ENCODE measurements around the gene TRIP12. TPM values are rescaled to one million over a fixed set of nuclear protein-coding genes. Genes with fewer than 3 reads are reported as not detected.
"Not testable (repeated sequence)": the region's sequence is repeated elsewhere in the genome, so short reads cannot be mapped to it uniquely, and the experiment has no call there.

Gene TRIP12
- total RNA-seq, 2 experiments from 2014 or later, result 232 to 296 TPM

DNA sequence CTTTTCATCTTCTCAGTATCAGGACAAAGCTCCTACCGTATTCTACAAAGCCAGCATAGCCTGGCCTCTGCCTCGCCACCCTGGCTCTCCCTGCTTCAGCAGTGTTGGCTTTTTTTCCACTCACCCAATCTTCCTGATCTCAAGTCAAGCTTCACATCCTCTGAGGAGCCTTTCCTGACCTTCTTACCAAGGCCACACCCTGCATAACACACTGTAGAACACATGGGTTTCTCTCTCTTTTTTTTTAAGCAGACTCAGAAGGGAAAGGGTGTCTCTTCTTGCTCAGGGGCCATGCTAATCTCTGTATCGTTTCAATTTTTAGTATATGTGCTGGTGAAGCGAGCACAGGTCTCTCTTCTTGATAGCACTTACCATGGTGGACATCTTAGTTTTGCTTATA lies 15.7 kb upstream of the TRIP12 start:
- no peak overlapping the region for H3K27ac Mint-ChIP-seq

DNA sequence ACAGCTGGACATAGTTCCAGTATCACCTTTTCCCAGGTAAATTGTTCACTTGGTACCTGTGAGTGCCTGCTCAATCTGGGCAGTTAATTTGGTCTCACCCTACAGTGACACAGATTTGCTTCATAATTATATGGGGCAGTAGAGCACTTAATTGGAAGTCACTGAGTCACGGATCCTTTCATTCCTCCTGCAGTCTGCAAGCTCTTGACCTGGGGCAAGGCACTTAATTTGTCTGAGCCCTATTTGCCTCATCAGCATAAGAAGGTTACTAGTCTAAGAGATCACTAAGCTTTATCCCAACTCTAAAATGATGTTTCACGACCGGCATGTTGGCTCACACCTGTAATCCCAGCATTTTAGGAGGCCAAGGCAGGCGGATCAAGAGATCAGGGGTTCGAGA lies 9.4 kb upstream of the TRIP12 start:
- H3K27me3 Mint-ChIP-seq, result no peaks in the 10 kb centered on the region
- peaks cover 9% of the 10 kb centered on the region for H3K4me1 Mint-ChIP-seq
- H3K27ac Mint-ChIP-seq, result no peak overlapping the region
- POLR2A ChIA-PET, result no interaction called here
- H3K9me3 Mint-ChIP-seq, result peaks cover 3% of the 10 kb centered on the region
- no peak overlapping the region for H3K4me3 Mint-ChIP-seq
- CTCF ChIA-PET, result interaction anchor here (0.7 kb wide), 1 partner anchor 94 kb away, joined by 3 read pairs; no protein-coding TSS in a partner anchor
- no peaks in the 10 kb centered on the region for H3K36me3 Mint-ChIP-seq (ENCODE audit: low read depth)
- DNase-seq, result no peak

More for the DNA sequence above, 15.7 kb upstream of the TRIP12 start:
- ChIA-PET POLR2A (no interaction called here), CTCF (interaction anchor here (1.0 kb wide), 1 partner anchor 9 kb away, joined by 3 read pairs; no protein-coding TSS in a partner anchor)
- Mint-ChIP-seq H3K9me3 (peaks cover 5% of the 10 kb centered on the region), H3K4me1 (peaks cover 5% of the 10 kb centered on the region), H3K36me3 (ENCODE audit: low read depth) (no peaks in the 10 kb centered on the region), H3K27me3 (no peaks in the 10 kb centered on the region), H3K4me3 (no peak overlapping the region)
- DNase-seq, result no peak

DNA sequence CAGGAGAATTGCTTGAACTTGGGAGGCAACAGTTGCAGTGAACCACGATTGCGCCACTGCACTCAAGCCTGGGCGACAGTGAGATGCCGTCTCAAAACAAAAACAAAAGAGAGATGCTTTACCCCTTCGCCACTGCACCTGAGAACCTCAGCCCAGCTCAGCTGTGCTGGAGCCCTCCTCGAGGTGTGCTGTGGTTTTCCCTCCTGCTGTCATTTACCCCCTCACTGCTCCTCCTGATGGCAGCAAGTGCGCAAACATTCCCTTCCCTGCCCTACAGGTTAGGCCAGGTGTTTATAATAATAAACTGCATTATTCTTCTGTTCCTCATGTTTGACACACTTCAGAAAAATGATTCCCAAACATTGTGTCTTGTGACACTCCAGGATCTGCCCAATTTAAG lies 8.8 kb upstream of the TRIP12 start:
- Mint-ChIP-seq H3K27ac (no peak overlapping the region), H3K4me1 (peaks cover 10% of the 10 kb centered on the region), H3K4me3 (no peak overlapping the region), H3K36me3 (ENCODE audit: low read depth) (no peaks in the 10 kb centered on the region), H3K27me3 (no peaks in the 10 kb centered on the region), H3K9me3 (peaks cover 3% of the 10 kb centered on the region)
- POLR2A ChIA-PET, result no interaction called here
- CTCF ChIA-PET, result no interaction called here
- DNase-seq, result no peak

DNA sequence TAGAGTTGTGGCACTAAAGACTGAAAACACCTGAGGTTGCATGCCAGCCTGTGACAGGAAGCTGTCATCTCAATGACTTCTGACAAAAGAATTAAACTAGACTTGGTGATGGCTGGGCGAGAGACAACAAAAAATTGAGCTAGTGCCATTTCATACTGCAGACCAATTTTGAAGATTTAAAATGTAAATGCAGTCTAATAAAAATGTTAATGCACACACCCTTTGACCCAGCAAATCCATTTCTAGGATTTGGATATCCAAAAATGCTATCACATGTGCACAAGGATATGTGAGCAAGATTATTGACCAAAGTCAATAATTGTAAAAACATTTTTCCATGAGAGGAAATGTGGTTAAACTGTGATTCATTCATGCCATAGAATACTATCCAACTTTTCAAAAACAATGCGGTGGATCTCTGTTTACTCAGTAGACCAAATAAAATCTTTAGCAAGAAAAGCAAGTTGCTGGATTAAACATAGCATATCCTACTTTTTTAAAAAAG lies 6.1 kb upstream of the TRIP12 start:
- no peaks in the 10 kb centered on the region for H3K9me3 Mint-ChIP-seq
- no peak for DNase-seq
- no peak overlapping the region for H3K27ac Mint-ChIP-seq
- ChIA-PET CTCF (interaction anchor here (0.6 to 1.3 kb wide), 3 partner anchors 10 to 109 kb away, joined by 3 read pairs; no protein-coding TSS in a partner anchor), POLR2A (no interaction called here)
- no peak overlapping the region for H3K4me3 Mint-ChIP-seq
- H3K4me1 Mint-ChIP-seq, result peaks cover 24% of the 10 kb centered on the region
- no peaks in the 10 kb centered on the region for H3K36me3 Mint-ChIP-seq (ENCODE audit: low read depth)
- no peaks in the 10 kb centered on the region for H3K27me3 Mint-ChIP-seq

DNA sequence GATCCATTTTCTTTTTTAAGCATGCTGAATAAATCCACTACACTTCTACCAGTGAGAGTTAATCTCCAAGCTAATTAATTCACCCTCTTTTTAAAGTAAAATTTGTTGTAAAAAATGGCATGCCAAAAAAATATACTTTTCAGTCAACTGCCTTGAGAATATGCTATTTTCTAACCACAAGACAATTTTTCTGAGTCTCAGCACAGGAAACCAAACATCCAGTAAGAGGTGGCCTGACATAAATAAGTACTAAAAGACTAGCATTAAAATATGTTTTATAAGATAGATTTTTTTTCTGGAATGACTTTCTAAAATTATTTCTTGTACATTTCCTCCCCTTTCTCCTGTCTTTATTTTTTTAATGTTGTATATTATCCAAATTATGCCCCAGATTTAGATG lies 3.4 kb upstream of the TRIP12 start:
- CTCF ChIA-PET, result no interaction called here
- peaks cover 11% of the 10 kb centered on the region for H3K36me3 Mint-ChIP-seq (ENCODE audit: low read depth)
- H3K27ac Mint-ChIP-seq, result peak overlapping the region; percentile 25
- H3K9me3 Mint-ChIP-seq, result no peaks in the 10 kb centered on the region
- H3K4me1 Mint-ChIP-seq, result peaks cover 33% of the 10 kb centered on the region
- POLR2A ChIA-PET, result no interaction called here
- H3K4me3 Mint-ChIP-seq, result peak overlapping the region; percentile 7
- DNase-seq, result no peak
- H3K27me3 Mint-ChIP-seq, result no peaks in the 10 kb centered on the region

DNA sequence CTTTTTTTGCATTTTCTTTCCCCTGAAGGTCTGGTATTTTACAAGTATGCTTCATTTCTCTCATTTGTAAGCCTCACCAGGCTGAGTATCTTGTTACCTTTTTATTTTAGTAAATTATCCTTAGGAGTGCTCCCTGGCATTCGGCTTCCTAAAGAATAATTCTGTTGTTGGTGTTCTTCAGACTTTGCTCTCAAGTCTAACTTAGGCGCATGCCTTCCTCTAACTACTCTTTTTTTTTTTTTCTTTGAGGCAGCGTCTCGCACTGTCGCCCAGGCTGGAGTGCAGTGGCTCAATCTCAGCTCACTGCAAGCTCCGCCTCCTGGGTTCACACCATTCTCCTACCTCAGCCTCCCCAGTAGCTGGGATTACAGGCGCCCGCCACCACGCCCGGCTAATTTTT lies 2.7 kb upstream of the TRIP12 start:
- H3K4me3 Mint-ChIP-seq, H3K9me3 Mint-ChIP-seq, CTCF ChIA-PET, H3K27ac Mint-ChIP-seq, DNase-seq, POLR2A ChIA-PET, H3K27me3 Mint-ChIP-seq: not testable (repeated sequence)
- peaks cover 17% of the 10 kb centered on the region for H3K36me3 Mint-ChIP-seq (ENCODE audit: low read depth)
- peaks cover 39% of the 10 kb centered on the region for H3K4me1 Mint-ChIP-seq

DNA sequence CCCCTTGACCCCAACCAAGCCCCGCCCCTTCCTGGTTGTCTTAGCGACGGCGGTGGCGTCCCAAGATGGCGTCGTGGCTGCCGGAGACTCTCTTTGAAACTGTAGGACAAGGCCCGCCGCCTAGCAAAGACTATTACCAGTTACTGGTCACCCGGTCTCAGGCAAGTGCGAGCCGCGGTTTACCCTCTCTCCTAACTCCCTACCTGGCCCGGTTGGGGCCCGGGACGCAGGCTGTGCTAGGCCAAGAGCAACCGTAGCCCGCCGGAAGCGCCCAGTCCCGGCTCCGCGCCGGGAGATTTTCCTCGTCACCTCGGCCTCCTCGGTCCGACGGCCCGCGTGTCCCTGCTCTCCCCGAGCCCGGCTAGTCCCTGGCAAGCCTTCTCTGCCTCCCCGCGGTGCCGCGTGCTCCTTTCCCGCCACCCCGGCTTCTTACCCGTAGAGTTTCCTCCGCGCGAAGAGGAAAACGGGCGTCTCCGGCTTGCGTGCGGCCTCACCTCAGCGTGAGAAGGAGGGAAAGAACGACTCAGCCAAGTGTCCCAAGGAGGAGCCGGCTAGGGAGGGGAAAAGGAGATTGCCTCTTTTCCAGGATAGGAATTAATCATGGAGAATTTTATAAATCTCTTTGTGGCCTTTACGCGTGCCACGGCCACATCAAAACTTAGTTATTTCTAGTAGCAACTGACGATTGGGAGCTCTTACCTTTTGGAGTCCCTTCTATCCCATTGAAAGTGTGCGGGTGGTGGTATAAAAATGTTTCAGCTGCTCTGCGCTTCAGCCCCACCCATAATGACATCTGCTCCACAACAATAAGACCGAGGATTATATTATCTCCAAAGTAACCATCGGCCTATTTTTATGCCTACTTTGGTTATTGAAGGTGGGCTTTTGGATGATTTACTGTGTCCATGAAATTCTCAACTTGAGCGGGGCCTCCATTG lies 909 bp upstream of the TRIP12 start, which contains the start of gene FBXO36:
Gene FBXO36, plus strand, starts transcription at position 55 of the 938 bp plus-strand sequence. Its CDS starts 11 bp downstream, at position 66.
- H3K36me3 Mint-ChIP-seq (ENCODE audit: low read depth), result peaks cover 28% of the 10 kb centered on the region
- peaks cover 50% of the 10 kb centered on the region for H3K4me1 Mint-ChIP-seq
- H3K4me3 Mint-ChIP-seq, result peak within 1 kb of the TSS; percentile 99
- no peaks in the 10 kb centered on the region for H3K27me3 Mint-ChIP-seq
- POLR2A ChIA-PET, result no interaction called here
- peak; percentile 91 for DNase-seq
- peak within 1 kb of the TSS; percentile 98 for H3K27ac Mint-ChIP-seq
- H3K9me3 Mint-ChIP-seq, result no peaks in the 10 kb centered on the region
- CTCF ChIA-PET, result interaction anchor here (0.8 kb wide), 1 partner anchor 121 kb away, joined by 3 read pairs; no protein-coding TSS in a partner anchor

DNA sequence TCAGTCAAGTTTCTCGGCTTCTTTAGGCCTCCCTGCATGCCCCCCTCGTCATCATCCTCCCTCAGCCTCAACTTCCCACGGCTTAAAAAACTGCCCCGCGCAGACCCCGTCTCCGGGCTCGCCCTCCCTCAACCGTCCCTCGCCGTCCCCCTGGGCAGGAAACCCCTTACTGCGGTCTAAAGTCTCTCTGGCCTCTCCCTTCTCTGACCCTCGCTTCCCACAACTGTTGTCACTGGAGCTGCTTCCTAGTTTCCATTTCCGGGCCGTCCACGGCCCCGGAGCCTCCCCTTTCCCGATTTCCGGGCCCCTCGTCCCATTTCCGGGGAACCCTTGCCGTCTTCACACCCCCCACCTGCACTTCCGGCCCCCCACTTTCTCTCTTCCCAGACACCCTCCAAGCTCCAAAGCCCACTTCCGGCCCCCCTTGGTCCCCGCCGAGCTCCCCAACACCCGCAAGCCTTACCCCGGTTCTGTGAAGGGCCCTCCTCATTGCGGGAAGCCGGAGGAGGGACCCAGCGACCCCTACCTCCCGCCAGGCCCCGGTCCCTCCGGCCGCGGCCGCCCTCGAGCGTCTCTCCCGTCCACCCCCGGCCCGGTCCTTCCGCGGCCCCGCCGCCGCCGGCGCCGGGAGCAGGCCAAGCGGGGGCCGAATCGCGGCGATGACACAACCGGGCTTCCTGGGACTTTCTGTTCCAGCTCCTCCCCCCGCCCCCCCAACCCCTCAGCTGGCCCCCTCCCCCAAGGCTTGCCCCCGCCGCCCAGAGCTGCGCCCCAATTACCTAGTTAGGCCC lies 513 bp downstream of the TRIP12 start:
- DNase-seq, result peak; percentile 68
- Mint-ChIP-seq H3K36me3 (ENCODE audit: low read depth) (peaks cover 37% of the 10 kb centered on the region), H3K4me3 (peak overlapping the region; percentile 99), H3K27me3 (no peaks in the 10 kb centered on the region), H3K27ac (peak overlapping the region; percentile 98), H3K4me1 (peaks cover 51% of the 10 kb centered on the region), H3K9me3 (no peaks in the 10 kb centered on the region)
- ChIA-PET CTCF (interaction anchor here (0.6 to 1.1 kb wide), 4 partner anchors 10 to 695 kb away, joined by 3 to 7 read pairs (median 3); no protein-coding TSS in a partner anchor), POLR2A (interaction anchor here (0.6 kb wide), 1 partner anchor 151 kb away, joined by 3 read pairs; no protein-coding TSS in a partner anchor)

DNA sequence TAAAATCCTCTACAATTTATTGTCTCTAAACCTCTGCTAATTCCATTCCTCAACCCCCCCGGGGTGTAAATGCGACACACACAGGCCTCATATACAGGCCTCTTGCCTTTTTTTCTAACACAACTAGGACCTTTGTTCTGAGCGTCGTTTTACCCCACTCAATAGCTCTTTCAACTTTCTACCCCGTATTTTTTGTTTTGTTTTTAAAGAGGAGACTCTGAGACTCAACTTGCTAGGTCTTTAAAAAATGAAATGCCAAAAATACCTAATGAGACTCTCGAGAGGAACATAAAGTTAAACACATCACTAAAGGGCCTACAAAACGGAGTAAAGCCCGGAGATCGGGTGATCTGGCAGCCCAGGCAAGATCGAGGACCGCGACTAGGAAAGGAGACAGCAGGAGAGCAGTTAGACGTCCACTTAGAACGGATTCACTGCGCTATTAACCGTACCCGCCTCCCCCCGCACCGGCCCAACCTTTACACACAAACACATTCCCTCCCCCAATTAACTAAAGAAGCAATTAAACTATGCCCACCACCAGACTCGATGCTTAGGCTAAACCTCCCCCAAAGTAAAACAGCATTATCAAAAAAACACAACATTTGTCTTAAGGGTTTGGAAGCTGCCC lies 1.7 kb downstream of the TRIP12 start:
- POLR2A ChIA-PET, result no interaction called here
- H3K9me3 Mint-ChIP-seq, result no peaks in the 10 kb centered on the region
- CTCF ChIA-PET, result interaction anchor here (0.9 kb wide), 1 partner anchor 24 kb away, joined by 3 read pairs; no protein-coding TSS in a partner anchor
- H3K36me3 Mint-ChIP-seq (ENCODE audit: low read depth), result peaks cover 43% of the 10 kb centered on the region
- H3K4me1 Mint-ChIP-seq, result peaks cover 50% of the 10 kb centered on the region
- DNase-seq, result peak; percentile 31
- H3K27me3 Mint-ChIP-seq, result no peaks in the 10 kb centered on the region
- H3K4me3 Mint-ChIP-seq, result peak overlapping the region; percentile 99
- H3K27ac Mint-ChIP-seq, result peak overlapping the region; percentile 98

DNA sequence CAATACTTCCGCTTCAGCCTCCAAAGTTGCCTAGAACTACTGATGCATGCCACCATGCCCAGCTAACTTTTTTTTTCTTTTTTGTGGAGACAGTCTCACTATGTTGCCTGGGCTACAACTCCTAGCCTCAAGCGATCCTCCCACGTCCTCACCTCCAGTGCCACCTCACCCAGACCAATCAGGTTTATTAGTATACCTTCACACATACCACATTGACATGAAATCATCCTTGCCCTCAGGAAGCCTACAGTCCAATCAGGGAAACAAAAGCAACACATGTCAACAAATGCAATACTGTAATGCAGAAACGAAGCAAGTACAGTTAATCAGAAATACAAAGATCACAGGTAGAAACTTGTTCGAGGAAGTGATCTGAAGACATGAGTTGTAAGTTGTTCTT lies 4.0 kb downstream of the TRIP12 start:
- no peaks in the 10 kb centered on the region for H3K9me3 Mint-ChIP-seq
- H3K27ac Mint-ChIP-seq, result no peak overlapping the region
- H3K4me3 Mint-ChIP-seq, result no peak overlapping the region
- no peaks in the 10 kb centered on the region for H3K27me3 Mint-ChIP-seq
- peaks cover 54% of the 10 kb centered on the region for H3K4me1 Mint-ChIP-seq
- ChIA-PET CTCF (no interaction called here), POLR2A (no interaction called here)
- no peak for DNase-seq
- H3K36me3 Mint-ChIP-seq (ENCODE audit: low read depth), result peaks cover 53% of the 10 kb centered on the region

DNA sequence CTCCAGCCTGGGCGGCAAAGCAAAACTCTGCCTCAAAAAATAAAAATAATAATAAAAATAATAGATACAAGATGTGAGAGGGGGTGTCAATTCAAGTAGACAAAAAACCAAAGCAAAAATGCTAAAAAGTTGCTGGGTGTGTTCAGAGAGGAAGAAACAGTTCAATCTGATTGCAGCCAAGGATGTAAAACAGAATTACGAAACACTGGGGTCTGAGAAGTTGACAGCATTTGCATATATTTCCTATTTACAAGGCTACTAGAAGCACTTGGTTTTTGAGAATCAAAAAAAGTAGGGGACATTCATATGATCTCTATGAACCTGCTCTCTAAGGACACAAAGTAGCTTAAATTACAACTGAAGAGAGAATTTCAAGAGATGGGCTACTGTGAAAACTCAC lies 7.6 kb downstream of the TRIP12 start:
- CTCF ChIA-PET, result interaction anchor here (1.2 kb wide), 1 partner anchor 79 kb away, joined by 3 read pairs; no protein-coding TSS in a partner anchor
- peaks cover 35% of the 10 kb centered on the region for H3K36me3 Mint-ChIP-seq (ENCODE audit: low read depth)
- no peak overlapping the region for H3K4me3 Mint-ChIP-seq
- peaks cover 62% of the 10 kb centered on the region for H3K4me1 Mint-ChIP-seq
- POLR2A ChIA-PET, result no interaction called here
- DNase-seq, result no peak
- H3K27me3 Mint-ChIP-seq, result no peaks in the 10 kb centered on the region
- no peak overlapping the region for H3K27ac Mint-ChIP-seq
- no peaks in the 10 kb centered on the region for H3K9me3 Mint-ChIP-seq

DNA sequence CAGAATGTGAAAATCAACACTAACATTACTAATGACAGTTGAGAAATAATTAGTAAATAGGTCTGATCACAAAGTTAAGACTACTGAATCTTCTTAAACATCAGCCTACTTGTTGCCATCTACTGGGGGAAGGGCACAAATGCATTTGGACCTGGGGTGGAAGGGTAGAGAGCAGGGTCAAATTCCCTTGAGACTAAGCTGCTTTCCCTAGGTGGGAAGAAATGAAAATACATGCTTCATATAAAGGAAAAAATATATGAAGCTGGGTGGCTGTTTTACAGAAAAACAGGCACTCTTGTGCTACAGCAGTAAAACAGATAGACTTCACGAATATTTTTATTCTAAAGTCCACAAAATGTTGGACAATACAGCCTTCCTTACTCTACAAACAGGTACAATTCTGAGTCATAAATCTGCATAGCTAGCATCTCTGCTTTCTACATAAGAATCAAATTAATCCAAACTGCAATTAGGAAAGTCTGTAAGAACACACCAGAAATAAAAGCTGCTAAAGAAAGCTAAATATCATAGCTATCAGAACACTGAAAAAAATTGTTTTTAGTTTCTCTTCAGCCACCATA lies 10.9 kb downstream of the TRIP12 start:
- DNase-seq, result peak; percentile 21
- no peaks in the 10 kb centered on the region for H3K27me3 Mint-ChIP-seq
- no peaks in the 10 kb centered on the region for H3K9me3 Mint-ChIP-seq
- no peak overlapping the region for H3K4me3 Mint-ChIP-seq
- H3K27ac Mint-ChIP-seq, result peak overlapping the region; percentile 55
- ChIA-PET POLR2A (no interaction called here), CTCF (interaction anchor here (0.8 to 1.9 kb wide), 4 partner anchors 9 to 110 kb away, joined by 3 to 7 read pairs (median 4); partner anchors contain the start of gene TRIP12)
- H3K4me1 Mint-ChIP-seq, result peaks cover 45% of the 10 kb centered on the region
- H3K36me3 Mint-ChIP-seq (ENCODE audit: low read depth), result peaks cover 21% of the 10 kb centered on the region

Measured in activated CD4-positive, alpha-beta T cell treated with anti-CD3 and anti-CD28 coated beads, Interleukin-2, amount 10 ng/mL, durations not matched to agents 7 days and 5 days (primary cell).